NCI-H1105 (cell line): Measurements from ENCODE around the gene OARD1.

ENCODE experiments used
- DNase-seq: peaks from one replicate; lab custom pipeline; 2025; lab: John Stamatoyannopoulos, UW

The OARD1 gene

GRCh38 chr6:41074692-41075436 is 2.7 kb upstream of the OARD1 start:
- DNase-seq: no peak

GRCh38 chr6:41073968-41074691 is 2.0 kb upstream of the OARD1 start:
- DNase-seq: no peak

- DNase-seq: peak; percentile 80
These were observed 1.2 kb upstream of the OARD1 start for GRCh38 chr6:41073203-41073967.

- peak; percentile 100 for DNase-seq
These were observed 663 bp upstream of the OARD1 start, which contains the start of gene NFYA for GRCh38 chr6:41072836-41073202. NFYA (plus strand) TSS chr6:41072974; CDS start chr6:41079090, 6,116 bp downstream.

- no peak for DNase-seq
These were observed 644 bp downstream of the OARD1 start for GRCh38 chr6:41071501-41071922.

- peak; percentile 64 for DNase-seq
These were observed 5.3 kb downstream of the OARD1 start for GRCh38 chr6:41066867-41067304.

GRCh38 chr6:41065550-41066026 is 6.6 kb downstream of the OARD1 start:
- DNase-seq: no peak

GRCh38 chr6:41064841-41065240 is 7.3 kb downstream of the OARD1 start:
- DNase-seq: no peak

GRCh38 chr6:41063884-41064285 is 8.3 kb downstream of the OARD1 start:
- no peak for DNase-seq

GRCh38 chr6:41062056-41062455 is 10.1 kb downstream of the OARD1 start:
- DNase-seq: no peak

- no peak for DNase-seq
These were observed 10.9 kb downstream of the OARD1 start for GRCh38 chr6:41061196-41061726.

GRCh38 chr6:41059556-41059955 is 12.6 kb downstream of the OARD1 start:
- DNase-seq: no peak

- no peak for DNase-seq
These were observed 13.4 kb downstream of the OARD1 start for GRCh38 chr6:41058783-41059181.

GRCh38 chr6:41056768-41057490 is 15.2 kb downstream of the OARD1 start:
- no peak for DNase-seq

- no peak for DNase-seq
These were observed 17.0 kb downstream of the OARD1 start for GRCh38 chr6:41055149-41055548.

- DNase-seq: no peak
These were observed 17.6 kb downstream of the OARD1 start for GRCh38 chr6:41054511-41054910.

GRCh38 chr6:41053041-41053440 is 19.1 kb downstream of the OARD1 start, which contains the start of gene APOBEC2:
APOBEC2 (plus strand) TSS chr6:41053202; CDS start chr6:41053348, 146 bp downstream.
- no peak for DNase-seq

- no peak for DNase-seq
These were observed 20.3 kb downstream of the OARD1 start for GRCh38 chr6:41051873-41052272.

- no peak for DNase-seq
These were observed 21.6 kb downstream of the OARD1 start for GRCh38 chr6:41050536-41050935.

- DNase-seq: no peak
These were observed 22.2 kb downstream of the OARD1 start for GRCh38 chr6:41049955-41050354.

- no peak for DNase-seq
These were observed 22.6 kb downstream of the OARD1 start for GRCh38 chr6:41049521-41049920.
